Stomach (tissue), 4 donors: ENCODE results near the gene RSRP1.

Experiments
- CTCF ChIP-seq, 7 experiments: fragments of 450-650 bp in 4 of 7; fragments of 200-600 bp in 3 of 7; sonication (generic) in 3 of 7; IDR thresholded peaks; one replicate each; pipeline ENCODE4 v1.5.1; 2016 to 2019; ENCODE audit warnings: antibody characterized with exemption in 7 of 7, control low read depth in 2 of 7, mild to moderate bottlenecking in 1 of 7
- POLR2A ChIP-seq, 4 donors: fragments of 450-650 bp; IDR thresholded peaks; one replicate each; pipeline ENCODE4 v1.6.1; 2016; ENCODE audit warnings: antibody characterized with exemption in 4 of 4, control low read depth in 2 of 4, mild to moderate bottlenecking in 1 of 4, moderate library complexity in 1 of 4
- POLR2AphosphoS5 ChIP-seq, 3 donors: sonication (generic); formaldehyde crosslinking; IDR thresholded peaks; one replicate each; pipeline ENCODE4 v1.6.1; 2016; ENCODE audit warnings: antibody characterized with exemption in 3 of 3

GRCh38 chr1:25208092-25208491 lies 39.2 kb downstream of the RSRP1 start:
- TF ChIP-seq CTCF (IDR thresholded peaks at IDR 0.05) = no peak
- TF ChIP-seq POLR2A (IDR thresholded peaks at IDR 0.05) = no peak
- no peak for TF ChIP-seq POLR2AphosphoS5 (IDR thresholded peaks at IDR 0.05)
